ENCODE measurements around the gene NLRP11.

- TF ChIP-seq BRD4 (IDR thresholded peaks at IDR 0.05) (no peak), CTCF (IDR thresholded peaks at IDR 0.05 in 2 of 3, conservative IDR thresholded peaks at IDR 0.05 in 1 of 3; ENCODE audit: insufficient read depth in 2 of 3, low read depth in 1 of 3, low read length in 3 of 3) (no peak), ZNF121 (CRISPR knock-in tag; conservative IDR thresholded peaks at IDR 0.05) (no peak), RNF2 (IDR thresholded peaks at IDR 0.05) (no peak), REST (IDR thresholded peaks at IDR 0.05; ENCODE audit: borderline replicate concordance) (no peak), REST (CRISPR knock-in tag; IDR thresholded peaks at IDR 0.05; ENCODE audit: low read depth) (no peak), TEAD2 (tag; IDR thresholded peaks at IDR 0.05) (no peak), CBX8 (IDR thresholded peaks at IDR 0.05; ENCODE audit: borderline replicate concordance, extremely low read depth, low read depth, low read length, poor library complexity, severe bottlenecking) (no peak), SOX6 (IDR thresholded peaks at IDR 0.05) (no peak), AFF4 (CRISPR knock-in tag; IDR thresholded peaks at IDR 0.05) (no peak), ZNF143 (CRISPR knock-in tag; IDR thresholded peaks at IDR 0.05) (no peak), NRF1 (conservative IDR thresholded peaks at IDR 0.05 in 1 of 2, IDR thresholded peaks at IDR 0.05 in 1 of 2) (no peak), ZSCAN29 (IDR thresholded peaks at IDR 0.05) (no peak), TAL1 (IDR thresholded peaks at IDR 0.05) (no peak), SRF (CRISPR knock-in tag; IDR thresholded peaks at IDR 0.05) (no peak)
Measured at GRCh38 chr19:55750715-55751114, 81.1 kb downstream of the NLRP11 start.
